RWPE1 (cell line): ENCODE measurements around the gene MRPL34.
A peak's percentile ranks its signal among the peaks of the same experiment; 100 is the strongest.

Experiments used
- CTCF ChIA-PET: fragments of 350-600 bp; sonication (Branson Sonifier 250); formaldehyde crosslinking; extraction: SDS; loops from one replicate; lab custom pipeline; 2021; lab: Yijun Ruan, JAX
- POLR2A ChIA-PET: fragments of 400-600 bp; formaldehyde crosslinking; extraction: SDS; loops from one replicate; lab custom pipeline; 2020; ENCODE audit warnings: antibody characterized with exemption; ENCODE audit not compliant: low non-redundant PET; lab: Yijun Ruan, JAX
- DNase-seq: peaks from one replicate; pipeline ENCODE4 v3.0.0; 2012; ENCODE audit warnings: low spot score
- H3K27ac ChIP-seq: fragments of 450-650 bp; 2 replicates; pipeline ENCODE4 v1.5.1; 2017
- CTCF ChIP-seq: fragments of 450-650 bp; conservative IDR thresholded peaks from 2 replicates; pipeline ENCODE4 v1.5.1; 2017; ENCODE audit warnings: low read depth, mild to moderate bottlenecking

The MRPL34 gene

GRCh38 chr19:17323300-17323963 is 17.8 kb downstream of the MRPL34 start:
- POLR2A ChIA-PET = no interaction called here
- peak overlapping the region; percentile 97 for H3K27ac ChIP-seq
- no peak for TF ChIP-seq CTCF
- no peak for DNase-seq
- CTCF ChIA-PET = no interaction called here

- TF ChIP-seq CTCF = no peak
- H3K27ac ChIP-seq = peak overlapping the region; percentile 97
- DNase-seq = no peak
- ChIA-PET CTCF (no interaction called here), POLR2A (interaction anchor here (0.6 kb wide), 1 partner anchor 25 kb away, joined by 8 read pairs; no protein-coding TSS in a partner anchor)
Observed at GRCh38 chr19:17323964-17324332, 18.3 kb downstream of the MRPL34 start.

- POLR2A ChIA-PET = interaction anchor here (0.6 kb wide), 2 partner anchors 26 to 535 kb away, joined by 3 to 8 read pairs; no protein-coding TSS in a partner anchor
- H3K27ac ChIP-seq = peak overlapping the region; percentile 97
- no peak for TF ChIP-seq CTCF
- no peak for DNase-seq
- CTCF ChIA-PET = no interaction called here
Observed at GRCh38 chr19:17324357-17325114, 18.9 kb downstream of the MRPL34 start.

GRCh38 chr19:17325133-17325532 is 19.5 kb downstream of the MRPL34 start:
- H3K27ac ChIP-seq = peak overlapping the region; percentile 97
- TF ChIP-seq CTCF = no peak
- ChIA-PET POLR2A (interaction anchor here (0.6 kb wide), 1 partner anchor 534 kb away, joined by 3 read pairs; no protein-coding TSS in a partner anchor), CTCF (no interaction called here)
- DNase-seq = no peak

- POLR2A ChIA-PET = interaction anchor here (0.7 kb wide), 1 partner anchor 9 kb away, joined by 4 read pairs; no protein-coding TSS in a partner anchor
- no peak for DNase-seq
- no peak for TF ChIP-seq CTCF
- CTCF ChIA-PET = interaction anchor here (0.6 kb wide), 1 partner anchor 88 kb away, joined by 6 read pairs; no protein-coding TSS in a partner anchor
- H3K27ac ChIP-seq = peak overlapping the region; percentile 97
Observed at GRCh38 chr19:17325881-17326594, 20.4 kb downstream of the MRPL34 start.

GRCh38 chr19:17326595-17326966 is 20.9 kb downstream of the MRPL34 start:
- POLR2A ChIA-PET = interaction anchor here (0.5 to 0.7 kb wide), 2 partner anchors 10 to 11 kb away, joined by 4 to 8 read pairs; no protein-coding TSS in a partner anchor
- peak overlapping the region; percentile 97 for H3K27ac ChIP-seq
- TF ChIP-seq CTCF = no peak
- DNase-seq = peak; percentile 48
- CTCF ChIA-PET = interaction anchor here (0.6 kb wide), 1 partner anchor 87 kb away, joined by 6 read pairs; no protein-coding TSS in a partner anchor
